HG03460 (cell line): ENCODE results near the gene RBFOX1.

Source experiments
- ATAC-seq: cut with Tn5 transposase; IDR thresholded peaks from one replicate; pipeline ENCODE4 v1.9.1; 2021; ENCODE audit not compliant: unreplicated experiment

The RBFOX1 gene

DNA sequence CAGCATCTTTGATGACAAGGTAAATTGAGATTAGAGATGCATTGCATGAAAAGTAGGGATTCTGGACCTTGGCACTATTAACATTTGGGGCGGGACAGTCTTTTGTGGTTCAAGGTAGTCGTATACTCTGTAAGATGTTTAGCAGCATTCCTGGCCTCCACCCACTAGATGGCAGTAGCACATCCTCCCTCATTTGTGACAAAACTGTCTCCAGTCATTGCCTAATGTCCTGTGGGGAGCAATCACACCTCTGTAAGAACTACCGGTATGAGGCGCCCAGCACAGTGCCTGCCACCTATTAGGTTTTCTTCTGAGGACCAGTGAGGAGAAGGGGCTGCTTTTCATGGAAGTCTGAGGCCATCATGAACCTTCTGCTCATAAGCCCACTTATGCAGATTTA, 180.8 kb downstream of the RBFOX1 start:
- ATAC-seq: no peak

DNA sequence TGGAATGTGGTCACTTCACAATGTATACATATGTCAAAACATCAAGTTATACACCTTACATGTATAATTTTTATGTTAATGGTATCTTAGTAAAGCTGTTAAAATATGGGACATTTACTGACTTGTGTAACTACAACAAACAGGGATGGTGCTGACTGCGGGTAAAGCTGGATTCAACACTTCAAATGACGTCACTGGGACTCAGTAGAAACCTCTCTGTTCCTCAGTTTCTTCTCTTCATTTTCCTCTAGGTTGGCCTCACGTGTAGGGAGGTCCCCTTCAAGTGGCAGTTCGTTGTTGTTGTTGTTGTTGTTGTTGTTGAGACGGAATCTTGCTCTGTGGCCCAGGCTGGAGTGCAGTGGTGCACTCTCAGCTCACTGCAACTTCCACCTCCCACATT, 182.9 kb downstream of the RBFOX1 start:
- ATAC-seq: no peak

GRCh38 chr16:7517496-7517895, 184.9 kb downstream of the RBFOX1 start:
- no peak for ATAC-seq

- ATAC-seq: no peak
Observed at GRCh38 chr16:7518158-7518557, 185.5 kb downstream of the RBFOX1 start.

DNA sequence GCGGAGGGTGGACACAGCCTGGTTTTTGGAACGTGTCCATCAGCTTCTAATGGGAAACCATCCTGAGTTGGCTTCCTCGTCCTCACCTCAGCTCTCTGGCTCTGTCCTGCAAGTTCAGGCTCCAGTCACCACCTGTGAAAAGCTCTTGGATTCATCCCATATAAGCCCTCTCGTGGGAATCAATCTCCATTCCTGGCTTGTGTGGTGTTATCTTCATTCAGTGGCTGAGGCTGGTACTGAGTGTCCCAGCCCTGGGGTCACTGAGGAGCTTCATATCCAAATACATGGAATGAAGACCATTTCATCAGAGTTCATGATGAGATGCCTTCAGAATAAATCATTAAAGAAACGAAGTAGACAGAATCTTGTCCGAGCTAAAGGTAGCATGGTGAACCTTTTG, 189.2 kb downstream of the RBFOX1 start:
- ATAC-seq: no peak

DNA sequence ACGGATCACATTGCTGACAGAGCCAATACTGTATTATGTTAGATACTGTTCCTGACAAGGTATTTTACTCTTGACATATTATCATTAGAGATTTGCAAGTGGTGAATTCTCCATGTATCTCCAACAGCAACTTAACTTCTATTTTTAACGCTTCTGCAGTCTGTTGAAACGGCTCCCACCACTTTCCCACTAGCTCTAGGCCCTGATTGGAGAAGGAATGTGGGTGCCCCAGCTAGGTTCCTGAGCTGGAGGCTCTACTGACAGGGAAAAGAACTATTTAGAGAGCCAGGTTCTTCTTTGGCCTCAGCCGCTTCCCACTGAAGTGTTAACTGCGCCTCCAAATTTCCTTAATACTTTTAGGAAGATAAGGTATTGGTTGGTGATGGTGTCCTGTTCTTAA, 191.8 kb downstream of the RBFOX1 start:
- no peak for ATAC-seq

- ATAC-seq: no peak
Observed at GRCh38 chr16:7526736-7527135, 194.1 kb downstream of the RBFOX1 start.

DNA sequence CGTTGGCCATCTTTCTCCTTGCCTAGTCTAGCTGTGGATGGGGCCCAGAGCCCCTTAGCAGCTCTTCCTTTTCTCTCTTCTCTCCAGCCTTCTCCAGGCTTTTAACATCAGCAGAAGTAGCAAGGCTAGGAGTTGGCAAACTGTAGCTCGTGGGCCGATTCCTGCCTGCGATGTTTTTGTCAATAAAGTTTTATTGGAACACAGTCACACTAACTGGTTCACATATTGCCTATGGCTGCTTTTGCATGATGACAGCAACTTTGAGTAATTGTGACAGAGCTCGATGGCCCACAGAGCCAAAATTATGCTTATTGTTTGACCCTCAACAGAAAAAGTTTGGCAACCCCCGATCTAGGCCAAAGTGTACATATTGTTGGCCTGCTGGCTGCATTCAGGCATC, 199.9 kb downstream of the RBFOX1 start:
- ATAC-seq: no peak

GRCh38 chr16:7534749-7535148, 202.1 kb downstream of the RBFOX1 start:
- ATAC-seq: no peak

DNA sequence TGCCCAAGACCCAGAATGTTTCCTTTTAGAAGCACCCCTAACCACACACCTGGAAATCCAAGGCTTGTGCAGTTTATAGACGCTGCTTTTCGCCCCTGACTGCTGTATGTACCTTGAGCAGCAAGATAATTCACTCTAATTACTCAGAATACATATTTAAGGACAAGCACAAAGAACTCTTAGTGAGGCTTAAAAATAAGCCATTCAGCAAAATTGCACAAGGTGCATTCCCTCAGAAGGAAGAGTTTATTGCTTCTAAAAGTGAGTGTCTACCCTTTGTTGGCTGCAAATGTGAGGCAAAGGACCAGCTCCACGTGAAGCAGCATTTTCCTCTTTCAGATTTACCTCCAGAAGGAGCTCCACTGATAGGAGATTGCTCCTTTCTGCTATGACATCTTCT, 208.4 kb downstream of the RBFOX1 start:
- ATAC-seq: no peak

GRCh38 chr16:7545251-7545650, 212.6 kb downstream of the RBFOX1 start:
- no peak for ATAC-seq

DNA sequence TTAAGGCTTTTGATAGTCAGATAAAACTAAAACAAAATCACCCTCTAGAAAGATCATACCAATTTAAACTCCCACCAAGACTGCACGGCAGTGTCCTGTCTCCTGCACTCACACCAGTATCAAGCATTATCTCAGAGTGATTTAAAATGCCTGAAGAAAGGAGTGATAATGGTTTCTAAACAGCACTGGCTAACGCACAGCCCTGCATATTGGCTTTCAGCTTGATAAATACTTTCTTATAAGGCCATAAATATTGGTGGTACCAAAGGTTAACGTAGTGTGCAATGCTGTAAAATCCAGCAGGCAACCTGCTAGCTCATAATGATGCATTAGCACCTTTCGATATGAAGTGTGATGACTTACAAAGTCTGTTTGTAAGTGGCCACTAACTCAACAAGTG, 214.3 kb downstream of the RBFOX1 start:
- ATAC-seq: no peak

DNA sequence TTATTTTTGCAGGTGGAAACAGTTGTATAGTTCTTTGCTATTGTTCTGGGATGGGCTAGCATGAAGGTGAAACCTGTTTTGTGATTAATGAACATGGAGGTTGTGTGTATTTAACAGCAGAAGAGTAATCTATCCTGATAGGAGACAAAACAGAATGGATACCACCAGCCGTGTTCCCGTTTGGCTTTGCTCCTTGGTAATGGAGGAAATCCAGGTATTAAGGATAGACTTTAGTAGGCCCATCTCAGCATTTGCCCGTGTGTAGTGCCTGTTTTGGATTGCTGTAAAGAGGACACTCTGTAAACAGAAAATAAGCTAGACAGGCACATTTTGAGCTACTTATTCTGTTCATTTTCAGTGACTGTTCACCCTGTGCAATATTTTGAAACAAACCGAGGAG, 215.1 kb downstream of the RBFOX1 start:
- ATAC-seq: no peak

DNA sequence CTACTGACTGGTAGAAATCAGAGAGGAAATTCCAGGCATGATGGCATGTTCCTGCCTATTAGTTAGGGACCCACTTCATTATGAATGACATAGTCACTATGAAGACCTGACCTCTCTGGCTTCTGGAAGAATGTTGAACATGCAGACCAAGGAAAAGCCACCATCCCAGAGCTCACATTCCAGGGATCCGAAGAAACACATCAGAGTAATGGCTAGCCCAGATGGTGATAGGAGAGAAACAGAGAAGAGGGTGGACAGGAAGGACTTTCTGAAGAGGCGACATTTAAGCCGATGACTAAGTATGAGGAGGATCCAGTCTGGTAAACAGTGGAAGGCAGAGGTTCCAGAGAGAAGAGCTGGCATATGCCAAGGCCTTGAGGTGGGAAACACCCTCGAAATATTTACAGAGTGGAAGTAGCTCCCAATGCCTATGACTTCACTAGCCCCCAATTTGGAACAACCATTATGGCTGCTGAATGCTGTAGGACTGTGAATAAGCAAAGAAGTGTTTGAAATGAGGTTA, 216.2 kb downstream of the RBFOX1 start:
- no peak for ATAC-seq

DNA sequence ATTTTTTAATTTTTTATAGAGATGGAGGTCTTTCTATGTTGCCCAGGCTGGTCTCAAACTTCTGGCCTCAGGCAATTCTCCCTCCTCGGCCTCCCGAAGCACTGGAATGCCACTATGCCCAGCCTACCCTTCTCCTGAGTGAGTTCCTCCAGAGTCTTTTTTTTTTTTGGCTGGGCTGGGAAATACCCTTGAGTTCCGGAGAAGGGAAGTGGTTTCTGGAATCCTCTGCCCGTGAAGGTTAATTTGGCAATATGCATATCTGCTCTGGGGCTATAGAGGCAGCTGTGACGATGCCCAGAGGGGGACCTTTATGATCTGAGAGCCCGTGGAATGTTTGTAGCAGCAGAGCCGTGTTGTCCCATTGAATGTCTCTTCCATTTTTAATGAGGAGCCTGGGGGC, 217.5 kb downstream of the RBFOX1 start:
- ATAC-seq: no peak

DNA sequence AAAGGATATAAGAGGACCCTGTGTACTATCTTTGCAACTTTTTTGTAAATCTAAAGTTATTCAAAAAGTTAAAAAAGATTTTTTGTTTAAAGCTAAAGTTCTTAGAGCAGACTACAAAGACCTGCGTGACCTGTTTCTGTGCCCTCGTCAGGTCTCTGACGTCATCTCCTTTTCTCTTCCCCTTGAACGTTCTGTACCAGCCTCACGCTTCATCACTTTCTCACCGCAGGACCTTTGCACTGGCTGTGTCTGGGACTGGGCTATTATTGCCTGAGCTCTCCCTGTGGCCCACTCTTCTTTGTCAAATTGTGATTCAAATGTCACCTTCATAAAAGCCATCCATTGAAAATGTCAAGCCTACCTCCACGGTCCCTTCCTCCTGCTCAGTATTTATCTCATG, 222.8 kb downstream of the RBFOX1 start:
- ATAC-seq: no peak

DNA sequence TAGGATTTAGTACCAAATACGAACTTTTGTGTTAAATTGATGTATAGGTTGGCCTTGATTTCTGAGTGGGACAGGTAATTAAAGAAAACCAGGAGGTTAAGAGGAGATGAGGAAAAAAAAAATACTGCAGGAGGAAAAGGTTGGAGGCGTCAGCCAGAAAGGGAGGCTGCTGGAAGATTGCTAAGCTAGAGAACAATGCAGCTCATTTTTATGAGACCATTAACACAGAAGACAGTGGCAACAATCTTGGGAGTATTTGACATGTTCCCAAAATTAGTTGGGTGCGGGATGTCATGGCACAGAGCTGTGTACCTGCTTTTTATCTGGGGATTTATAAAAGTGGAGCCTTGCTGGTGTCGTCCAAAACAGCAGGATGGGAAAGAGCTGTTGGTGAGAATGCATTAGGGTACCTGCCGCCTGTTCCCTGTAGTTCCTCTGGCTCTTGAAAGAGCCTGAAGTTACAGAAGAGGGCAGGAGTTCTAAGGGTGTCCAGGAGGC, 229.3 kb downstream of the RBFOX1 start:
- ATAC-seq: no peak

DNA sequence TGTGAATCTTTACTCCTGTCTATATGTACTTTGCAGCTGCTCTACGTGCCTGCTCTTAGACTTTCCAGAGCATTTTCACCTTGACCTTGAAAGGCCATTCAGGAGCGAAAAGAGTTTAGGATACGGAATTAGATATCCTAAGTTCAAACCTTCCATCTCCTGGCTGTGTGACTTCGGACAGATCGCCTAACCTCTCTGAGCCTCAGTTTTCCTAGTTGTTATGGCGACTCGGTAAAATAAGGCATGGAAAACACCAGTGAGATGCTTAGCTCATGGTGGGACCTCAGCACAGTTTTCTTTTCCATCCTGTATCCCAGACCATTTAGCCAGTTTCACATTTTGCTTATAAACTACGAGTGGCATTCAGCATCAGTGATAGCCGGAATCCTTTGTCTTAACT, 233.7 kb downstream of the RBFOX1 start:
- ATAC-seq: no peak

DNA sequence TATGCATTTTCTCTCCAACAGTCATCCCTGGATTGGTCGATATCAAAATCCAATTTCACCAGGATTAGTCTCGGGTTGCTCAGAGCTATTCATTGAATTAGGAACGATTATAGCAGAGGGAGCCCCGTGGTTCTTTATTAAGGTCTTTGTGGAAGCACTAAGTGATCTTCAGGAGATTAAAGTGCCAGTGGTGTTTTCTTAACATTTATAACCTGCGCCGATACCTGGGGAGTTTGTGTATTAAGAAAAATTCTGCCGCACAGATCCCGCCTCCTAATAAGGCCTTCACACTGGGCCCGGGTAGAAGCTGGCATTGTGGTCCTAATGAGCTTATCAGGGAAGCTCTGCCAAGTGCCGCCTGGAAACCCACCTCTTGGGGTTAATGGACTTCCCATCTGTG, 238.7 kb downstream of the RBFOX1 start:
- ATAC-seq: no peak

GRCh38 chr16:7577588-7577987, 244.9 kb downstream of the RBFOX1 start:
- ATAC-seq: no peak

GRCh38 chr16:7579454-7579853, 246.8 kb downstream of the RBFOX1 start:
- ATAC-seq: no peak

GRCh38 chr16:7581175-7581574, 248.5 kb downstream of the RBFOX1 start:
- ATAC-seq: no peak

DNA sequence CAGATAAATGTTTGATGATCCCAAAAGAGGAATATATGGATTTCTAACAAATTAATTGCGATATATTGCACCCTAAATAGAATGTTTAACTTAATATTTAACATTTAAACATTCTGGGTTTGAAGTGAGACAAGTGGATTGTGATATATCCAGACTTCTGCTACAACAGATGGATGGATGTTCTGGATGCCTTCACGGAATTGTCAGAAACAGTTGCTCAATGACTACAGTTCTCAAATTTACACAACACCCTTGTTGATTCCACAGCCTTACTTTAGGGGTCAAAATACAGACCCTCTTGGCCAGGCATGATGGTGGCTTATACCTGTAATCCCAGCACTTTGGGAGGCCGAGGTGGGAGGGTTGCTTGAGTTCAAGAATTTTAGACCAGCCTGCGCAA, 250.8 kb downstream of the RBFOX1 start:
- ATAC-seq: no peak

DNA sequence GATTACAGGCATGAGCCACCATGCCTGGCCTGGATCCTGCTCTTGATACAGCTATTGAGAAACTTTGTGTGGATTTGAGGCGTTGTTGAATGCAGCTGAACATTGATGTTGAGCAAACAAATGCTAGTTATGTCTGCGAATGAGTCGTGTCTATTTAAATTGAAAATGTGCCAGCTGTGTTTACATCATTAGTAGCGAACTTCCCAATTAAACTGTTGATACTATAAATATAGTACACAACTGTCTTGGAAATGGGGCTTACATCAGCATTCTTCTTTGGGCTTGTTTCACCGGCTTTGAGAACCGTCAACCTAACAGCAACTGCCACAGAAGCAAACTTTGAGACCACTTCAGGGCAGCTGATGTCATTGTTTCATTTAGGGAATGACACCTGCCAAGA, 251.9 kb downstream of the RBFOX1 start:
- no peak for ATAC-seq
